GM18868 (cell line): Measurements from ENCODE around the gene WWOX.
A peak's percentile ranks its signal among the peaks of the same experiment; 100 is the strongest.

ENCODE experiments used
- ATAC-seq: cut with Tn5 transposase; IDR thresholded peaks from one replicate; pipeline ENCODE4 v1.9.1; 2021; ENCODE audit warnings: mild to moderate bottlenecking, moderate library complexity; ENCODE audit not compliant: unreplicated experiment

The WWOX gene

GRCh38 chr16:78633551-78633950 lies 534.1 kb downstream of the WWOX start:
- no peak for ATAC-seq

GRCh38 chr16:78635807-78636206 lies 536.4 kb downstream of the WWOX start:
- ATAC-seq, result no peak

- no peak for ATAC-seq
Observed at GRCh38 chr16:78638371-78638770, 538.9 kb downstream of the WWOX start.

GRCh38 chr16:78639775-78640174 lies 540.3 kb downstream of the WWOX start:
- peak; percentile 79 for ATAC-seq

GRCh38 chr16:78640886-78641285 lies 541.4 kb downstream of the WWOX start:
- no peak for ATAC-seq

GRCh38 chr16:78641433-78641832 lies 542.0 kb downstream of the WWOX start:
- ATAC-seq, result no peak

- no peak for ATAC-seq
Observed at GRCh38 chr16:78642621-78643285, 543.3 kb downstream of the WWOX start.

- ATAC-seq, result no peak
Observed at GRCh38 chr16:78645657-78646056, 546.2 kb downstream of the WWOX start.

- no peak for ATAC-seq
Observed at GRCh38 chr16:78647019-78647418, 547.6 kb downstream of the WWOX start.

- no peak for ATAC-seq
Observed at GRCh38 chr16:78647491-78647890, 548.0 kb downstream of the WWOX start.

GRCh38 chr16:78648517-78648916 lies 549.1 kb downstream of the WWOX start:
- ATAC-seq, result no peak

- ATAC-seq, result no peak
Observed at GRCh38 chr16:78650339-78651074, 551.1 kb downstream of the WWOX start.

- ATAC-seq, result no peak
Observed at GRCh38 chr16:78654929-78655328, 555.5 kb downstream of the WWOX start.

GRCh38 chr16:78655331-78656113 lies 556.1 kb downstream of the WWOX start:
- no peak for ATAC-seq

- ATAC-seq, result no peak
Observed at GRCh38 chr16:78656887-78657286, 557.4 kb downstream of the WWOX start.

GRCh38 chr16:78659216-78659615 lies 559.8 kb downstream of the WWOX start:
- no peak for ATAC-seq

GRCh38 chr16:78659668-78660217 lies 560.3 kb downstream of the WWOX start:
- ATAC-seq, result no peak

GRCh38 chr16:78660795-78661194 lies 561.3 kb downstream of the WWOX start:
- no peak for ATAC-seq

GRCh38 chr16:78663690-78664089 lies 564.2 kb downstream of the WWOX start:
- no peak for ATAC-seq

- no peak for ATAC-seq
Observed at GRCh38 chr16:78664811-78665772, 565.6 kb downstream of the WWOX start.
